Neuronal stem cell (in vitro differentiated cells): ENCODE results near the gene HBA1.

Experiments used
- DNase-seq: peaks from one replicate; pipeline ENCODE4 v3.0.0-alpha.2; 2013; ENCODE audit warnings: low spot score
- H2AFZ ChIP-seq: one replicate; pipeline ENCODE4 v1.6.1; 2013; ENCODE audit warnings: mild to moderate bottlenecking, low read length, inconsistent platforms
- H2AK5ac ChIP-seq: 2 replicates; pipeline ENCODE4 v1.6.1; 2013; ENCODE audit warnings: low read depth, mild to moderate bottlenecking, inconsistent platforms, low read length, moderate library complexity, mixed read lengths
- H2BK120ac ChIP-seq: 2 replicates; pipeline ENCODE4 v1.6.1; 2013; ENCODE audit warnings: low read depth, mild to moderate bottlenecking, inconsistent platforms, low read length, moderate library complexity, mixed read lengths
- H2BK12ac ChIP-seq: one replicate; pipeline ENCODE4 v1.6.1; 2013; ENCODE audit warnings: low read length, inconsistent platforms
- H2BK15ac ChIP-seq: 2 replicates; pipeline ENCODE4 v1.6.1; 2013; ENCODE audit warnings: mild to moderate bottlenecking, low read length, inconsistent platforms, mixed read lengths
- H2BK5ac ChIP-seq: one replicate; pipeline ENCODE4 v1.6.1; 2013; ENCODE audit warnings: inconsistent platforms, mild to moderate bottlenecking, low read length, moderate library complexity
- H3K14ac ChIP-seq: one replicate; pipeline ENCODE4 v1.6.1; 2013; ENCODE audit warnings: low read length, inconsistent platforms
- H3K18ac ChIP-seq: 2 replicates; pipeline ENCODE4 v1.6.1; 2013; ENCODE audit warnings: low read length, inconsistent platforms
- H3K23ac ChIP-seq: 2 replicates; pipeline ENCODE4 v1.6.1; 2013; ENCODE audit warnings: low read depth, mild to moderate bottlenecking, mixed read lengths, low read length, inconsistent platforms; ENCODE audit not compliant: poor library complexity
- H3K27ac ChIP-seq: replicated peaks from 3 replicates; pipeline ENCODE4 v1.5.1; 2013; ENCODE audit warnings: low read length, inconsistent platforms
- H3K27me3 ChIP-seq, 3 experiments: 2 replicates each; pipeline ENCODE4 v1.6.1; 2013; ENCODE audit warnings: low read length in 3 of 3, mild to moderate bottlenecking in 2 of 3, inconsistent platforms in 1 of 3, low read depth in 1 of 3, mixed read lengths in 1 of 3, moderate library complexity in 1 of 3; ENCODE audit not compliant: control insufficient read depth in 3 of 3, insufficient read depth in 3 of 3
- H3K36me3 ChIP-seq, 2 donors: replicated peaks in 1 of 2; 2 replicates each; pipeline ENCODE4 v1.6.1; 2013; ENCODE audit warnings: low read length in 2 of 2; ENCODE audit not compliant: control insufficient read depth in 2 of 2, insufficient read depth in 2 of 2
- H3K4ac ChIP-seq: 2 replicates; pipeline ENCODE4 v1.6.1; 2013; ENCODE audit warnings: inconsistent platforms, mild to moderate bottlenecking, low read length, moderate library complexity
- H3K4me1 ChIP-seq, 2 donors: 1 replicate in 1 of 2; 2 replicates in 1 of 2; pipeline ENCODE4 v1.6.1; 2013; ENCODE audit warnings: low read length in 2 of 2, low read depth in 1 of 2; ENCODE audit not compliant: control insufficient read depth in 2 of 2, insufficient read depth in 1 of 2
- H3K4me2 ChIP-seq: one replicate; pipeline ENCODE4 v1.6.1; 2013; ENCODE audit warnings: mild to moderate bottlenecking, low read length, inconsistent platforms; ENCODE audit not compliant: insufficient read depth, poor library complexity, severe bottlenecking
- H3K4me3 ChIP-seq, 2 donors: 2 replicates each; pipeline ENCODE4 v1.5.1; 2013; ENCODE audit warnings: low read length in 2 of 2, mild to moderate bottlenecking in 2 of 2, inconsistent platforms in 1 of 2, moderate library complexity in 1 of 2
- H3K79me1 ChIP-seq: one replicate; pipeline ENCODE4 v1.6.1; 2013; ENCODE audit warnings: low read depth, mild to moderate bottlenecking, inconsistent platforms, low read length, moderate library complexity
- H3K9ac ChIP-seq: one replicate; pipeline ENCODE4 v1.6.1; 2013; ENCODE audit warnings: mild to moderate bottlenecking, low read depth, low read length, inconsistent platforms; ENCODE audit not compliant: poor library complexity
- H3K9me3 ChIP-seq, 2 donors: replicated peaks in 1 of 2; 2 replicates each; pipeline versions ENCODE3 to v1.6.1; 2013; ENCODE audit warnings: low read length in 2 of 2, mild to moderate bottlenecking in 2 of 2, inconsistent platforms in 1 of 2, low read depth in 1 of 2, mixed read lengths in 1 of 2, moderate library complexity in 1 of 2; ENCODE audit not compliant: control insufficient read depth in 2 of 2, insufficient read depth in 1 of 2
- H4K8ac ChIP-seq: one replicate; pipeline ENCODE4 v1.6.1; 2013; ENCODE audit warnings: low read depth, mild to moderate bottlenecking, inconsistent platforms, low read length, moderate library complexity
- H4K91ac ChIP-seq: one replicate; pipeline ENCODE4 v1.6.1; 2013; ENCODE audit warnings: low read length, low read depth, mild to moderate bottlenecking, inconsistent platforms; ENCODE audit not compliant: poor library complexity
- WGBS, 2 donors: extraction: QIAGEN DNeasy Blood & Tissue Kit; methylation state at CpG; one replicate each; pipeline ENCODE4 v1.1.7; 2013; ENCODE audit warnings: missing lambda C conversion rate in 2 of 2, mixed read lengths in 1 of 2; ENCODE audit not compliant: insufficient read length in 2 of 2, insufficient replicate concordance in 1 of 2; ENCODE audit errors: extremely low coverage in 2 of 2; 5-methylcytosine and 5-hydroxymethylcytosine counted together

Gene HBA1

GRCh38 chr16:191831-192230, 15.4 kb downstream of the HBA1 start:
- no CpG with 5 or more reads among the region's 4 CpGs for WGBS, 2 donors
- peaks cover 69 to 98% of the 10 kb centered on the region in 2 donors for H3K36me3 ChIP-seq
- H3K4me1 ChIP-seq: no peaks in the 10 kb centered on the region
- H2BK15ac ChIP-seq: no peak overlapping the region
- H2AK5ac ChIP-seq: no peak overlapping the region
- H3K18ac ChIP-seq: no peak overlapping the region
- H2AFZ ChIP-seq: no peak overlapping the region
- H4K8ac ChIP-seq: no peak overlapping the region
- H4K91ac ChIP-seq: no peak overlapping the region
- no peak for DNase-seq
- peaks cover 7% of the 10 kb centered on the region for H3K79me1 ChIP-seq
- peaks cover 0 to 4% of the 10 kb centered on the region in 2 donors for H3K9me3 ChIP-seq
- H2BK5ac ChIP-seq: no peak overlapping the region
- no peak overlapping the region for H3K27ac ChIP-seq
- no peak overlapping the region for H3K4me3 ChIP-seq
- H3K9ac ChIP-seq: no peak overlapping the region
- H3K4ac ChIP-seq: no peak overlapping the region
- H3K27me3 ChIP-seq: peaks cover 0 to 2% (median 0%) of the 10 kb centered on the region in 3 experiments
- H2BK120ac ChIP-seq: no peak overlapping the region
- H3K14ac ChIP-seq: no peak overlapping the region
- no peak overlapping the region for H3K23ac ChIP-seq
- H2BK12ac ChIP-seq: no peak overlapping the region
- H3K4me2 ChIP-seq: no peak overlapping the region

GRCh38 chr16:192686-193085, 16.2 kb downstream of the HBA1 start:
- H2AK5ac ChIP-seq: no peak overlapping the region
- H3K9ac ChIP-seq: no peak overlapping the region
- H3K4ac ChIP-seq: no peak overlapping the region
- H3K4me2 ChIP-seq: no peak overlapping the region
- H3K4me1 ChIP-seq: no peaks in the 10 kb centered on the region
- no peak overlapping the region for H2AFZ ChIP-seq
- H4K8ac ChIP-seq: no peak overlapping the region
- H3K23ac ChIP-seq: no peak overlapping the region
- no peak overlapping the region for H2BK12ac ChIP-seq
- no peak overlapping the region for H3K27ac ChIP-seq
- peaks cover 0 to 2% (median 0%) of the 10 kb centered on the region in 3 experiments for H3K27me3 ChIP-seq
- WGBS, 2 donors: no CpG with 5 or more reads among the region's 11 CpGs
- H2BK15ac ChIP-seq: no peak overlapping the region
- no peak overlapping the region for H3K14ac ChIP-seq
- H3K79me1 ChIP-seq: peaks cover 6% of the 10 kb centered on the region
- H3K9me3 ChIP-seq: peaks cover 0 to 2% of the 10 kb centered on the region in 2 donors
- peaks cover 69 to 99% of the 10 kb centered on the region in 2 donors for H3K36me3 ChIP-seq
- no peak for DNase-seq
- no peak overlapping the region for H2BK120ac ChIP-seq
- no peak overlapping the region for H2BK5ac ChIP-seq
- no peak overlapping the region for H3K18ac ChIP-seq
- no peak overlapping the region for H4K91ac ChIP-seq
- H3K4me3 ChIP-seq: no peak overlapping the region

GRCh38 chr16:193441-193840, 17.0 kb downstream of the HBA1 start:
- Histone ChIP-seq H4K91ac (no peak overlapping the region), H3K9ac (no peak overlapping the region), H4K8ac (no peak overlapping the region), H3K18ac (no peak overlapping the region), H2BK12ac (no peak overlapping the region), H2AFZ (no peak overlapping the region), H3K4me3 (no peak overlapping the region), H2BK5ac (no peak overlapping the region), H3K27ac (no peak overlapping the region), H2AK5ac (no peak overlapping the region), H3K4me2 (no peak overlapping the region), H3K14ac (no peak overlapping the region), H3K36me3 (peaks cover 70 to 99% of the 10 kb centered on the region in 2 donors), H2BK15ac (no peak overlapping the region), H3K79me1 (peaks cover 6% of the 10 kb centered on the region), H3K4me1 (no peaks in the 10 kb centered on the region), H3K27me3 (peaks cover 0 to 2% (median 0%) of the 10 kb centered on the region in 3 experiments), H2BK120ac (no peak overlapping the region), H3K23ac (no peak overlapping the region), H3K4ac (no peak overlapping the region), H3K9me3 (peaks cover 0 to 2% of the 10 kb centered on the region in 2 donors)
- no peak for DNase-seq
- no CpG with 5 or more reads among the region's 15 CpGs for WGBS, 2 donors

GRCh38 chr16:194516-194915, 18.0 kb downstream of the HBA1 start:
- no peak for DNase-seq
- no CpG with 5 or more reads among the region's 6 CpGs for WGBS, 2 donors
- no peak overlapping the region for H3K4me2 ChIP-seq
- peaks cover 6% of the 10 kb centered on the region for H3K79me1 ChIP-seq
- H3K9me3 ChIP-seq: peaks cover 0 to 2% of the 10 kb centered on the region in 2 donors
- no peak overlapping the region for H2BK120ac ChIP-seq
- no peak overlapping the region for H4K91ac ChIP-seq
- H3K23ac ChIP-seq: no peak overlapping the region
- no peak overlapping the region for H3K4ac ChIP-seq
- H2BK15ac ChIP-seq: no peak overlapping the region
- no peak overlapping the region for H4K8ac ChIP-seq
- no peak overlapping the region for H2BK5ac ChIP-seq
- H2BK12ac ChIP-seq: no peak overlapping the region
- no peak overlapping the region for H2AFZ ChIP-seq
- H3K27ac ChIP-seq: no peak overlapping the region
- no peak overlapping the region for H3K18ac ChIP-seq
- H3K14ac ChIP-seq: no peak overlapping the region
- H3K9ac ChIP-seq: no peak overlapping the region
- H3K36me3 ChIP-seq: peaks cover 67 to 99% of the 10 kb centered on the region in 2 donors
- H3K27me3 ChIP-seq: peaks cover 0 to 2% (median 0%) of the 10 kb centered on the region in 3 experiments
- no peak overlapping the region for H2AK5ac ChIP-seq
- no peak overlapping the region for H3K4me3 ChIP-seq
- H3K4me1 ChIP-seq: no peaks in the 10 kb centered on the region
